Erythroblast (primary cell): ENCODE measurements around the gene LRRC17.

Experiments used
- GATA1 ChIP-seq: IDR thresholded peaks from 2 replicates; pipeline ENCODE4 v1.6.1; 2011; ENCODE audit warnings: low read depth, mild to moderate bottlenecking, control low read depth, low read length, moderate library complexity
- POLR2A ChIP-seq: IDR thresholded peaks from 2 replicates; pipeline ENCODE4 v1.6.1; 2011; ENCODE audit warnings: mild to moderate bottlenecking, low read length

DNA sequence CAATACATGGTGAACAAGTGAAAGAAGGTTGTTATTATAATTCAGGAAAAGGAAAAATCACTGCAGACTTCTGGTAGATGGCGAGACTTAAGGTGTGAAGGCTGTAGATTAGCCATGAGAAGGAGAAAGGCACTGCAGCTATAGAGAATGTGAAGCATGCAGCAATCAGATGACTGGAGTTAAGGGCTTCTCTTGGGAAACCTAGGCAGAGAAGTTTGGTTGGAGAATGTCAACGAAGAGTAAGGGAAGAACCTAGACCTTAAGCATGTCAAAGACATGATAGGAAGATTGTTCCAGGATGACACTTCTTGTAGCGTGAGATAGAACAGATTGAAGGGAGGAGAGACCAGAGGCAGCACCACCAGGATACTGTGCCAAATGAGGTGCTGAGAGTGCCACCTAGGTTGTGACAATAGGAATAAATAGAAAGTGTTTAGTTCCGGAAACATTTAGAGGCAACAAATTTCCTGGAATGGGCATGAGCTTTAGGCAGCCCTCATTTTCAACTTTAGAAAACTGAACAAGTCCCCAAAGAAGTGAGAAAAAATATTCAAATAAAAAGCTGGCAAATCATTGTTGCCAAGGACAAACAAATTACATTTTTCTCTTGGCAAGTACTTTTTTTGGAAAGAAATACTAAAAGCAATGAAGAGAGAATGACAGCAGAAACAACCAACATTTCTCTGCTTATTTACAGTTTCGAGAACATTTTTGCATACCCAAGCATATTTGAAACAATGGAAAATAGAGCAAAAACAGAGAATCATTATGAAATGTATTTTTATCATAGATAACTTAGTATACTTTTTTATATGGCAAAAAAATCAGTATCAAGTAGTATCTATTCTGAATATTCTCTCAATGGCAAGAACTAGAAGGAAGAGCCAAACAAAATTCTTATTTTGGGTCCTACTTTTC is 4.9 kb downstream of the LRRC17 start:
- TF ChIP-seq POLR2A: no peak
- TF ChIP-seq GATA1: no peak
